OCI-LY1 (cell line): Measurements from ENCODE around the gene MRTFA.

Experiments used
- H2AFZ ChIP-seq: fragments of 200-600 bp; sonication (generic), shearing (Covaris generic); 2 replicates; pipeline ENCODE4 v1.6.0; 2014; ENCODE audit warnings: antibody characterized with exemption, mild to moderate bottlenecking, low read length
- H3F3A ChIP-seq: fragments of 200-600 bp; sonication (generic), shearing (Covaris generic); 2 replicates; pipeline ENCODE4 v1.6.0; 2014; ENCODE audit warnings: mild to moderate bottlenecking, antibody characterized with exemption, low read length, moderate library complexity; ENCODE audit not compliant: insufficient read depth
- H3K27ac ChIP-seq: fragments of 200-600 bp; sonication (generic); 2 replicates; pipeline ENCODE4 v1.5.1; 2014; ENCODE audit warnings: low read length, mixed run types, mild to moderate bottlenecking, low read depth; ENCODE audit not compliant: poor library complexity, severe bottlenecking
- H3K27me3 ChIP-seq: fragments of 200-600 bp; sonication (generic); 2 replicates; pipeline ENCODE4 v1.6.0; 2014; ENCODE audit warnings: antibody characterized with exemption, mild to moderate bottlenecking, low read length, moderate library complexity; ENCODE audit not compliant: insufficient read depth
- H3K36me3 ChIP-seq: fragments of 200-600 bp; sonication (generic); 2 replicates; pipeline ENCODE4 v1.6.1; 2014; ENCODE audit warnings: mild to moderate bottlenecking, antibody characterized with exemption, low read length, moderate library complexity, mixed read lengths; ENCODE audit not compliant: insufficient read depth
- H3K4me1 ChIP-seq: fragments of 200-600 bp; sonication (generic); 2 replicates; pipeline ENCODE4 v1.5.1; 2014; ENCODE audit warnings: mild to moderate bottlenecking, low read length, moderate library complexity; ENCODE audit not compliant: insufficient read depth, severe bottlenecking
- H3K4me2 ChIP-seq: fragments of 200-600 bp; sonication (generic), shearing (Covaris generic); 2 replicates; pipeline ENCODE4 v1.6.1; 2014; ENCODE audit warnings: low read length
- H3K4me3 ChIP-seq: fragments of 200-600 bp; sonication (generic); 2 replicates; pipeline ENCODE4 v1.5.1; 2014; ENCODE audit warnings: low read length, low read depth, mild to moderate bottlenecking, mixed read lengths; ENCODE audit not compliant: poor library complexity, severe bottlenecking
- H3K79me2 ChIP-seq: fragments of 200-600 bp; shearing (Covaris generic); 2 replicates; pipeline ENCODE4 v1.6.1; 2016; ENCODE audit warnings: mixed run types, low read length, mixed read lengths; ENCODE audit not compliant: insufficient read depth
- H3K9ac ChIP-seq: fragments of 200-600 bp; sonication (generic), shearing (Covaris generic); 2 replicates; pipeline ENCODE4 v1.6.1; 2014; ENCODE audit warnings: mild to moderate bottlenecking, low read length, mixed read lengths
- H3K9me2 ChIP-seq: fragments of 200-600 bp; sonication (generic), shearing (Covaris generic); 2 replicates; pipeline ENCODE4 v1.6.1; 2014; ENCODE audit warnings: low read depth, mild to moderate bottlenecking, low read length, mixed read lengths
- H3K9me3 ChIP-seq: fragments of 200-600 bp; shearing (Covaris generic); 2 replicates; pipeline ENCODE4 v1.6.1; 2014; ENCODE audit warnings: low read length, mixed read lengths
- H4K20me1 ChIP-seq: fragments of 200-600 bp; sonication (generic), shearing (Covaris generic); 2 replicates; pipeline ENCODE4 v1.6.0; 2016; ENCODE audit warnings: mild to moderate bottlenecking, low read length; ENCODE audit not compliant: insufficient read depth
- CTCF ChIP-seq: fragments of 200-600 bp; sonication (generic), shearing (Covaris generic); IDR thresholded peaks from 2 replicates; pipeline ENCODE4 v1.5.1; 2017; ENCODE audit warnings: mild to moderate bottlenecking, antibody characterized with exemption, low read length, moderate library complexity, mixed read lengths
- EZH2 ChIP-seq: fragments of 200-600 bp; sonication (generic), shearing (Covaris generic); IDR thresholded peaks from 2 replicates; pipeline ENCODE4 v1.8.0; 2017; ENCODE audit warnings: borderline replicate concordance, mixed run types, mild to moderate bottlenecking, antibody characterized with exemption, low read length, moderate library complexity, mixed read lengths

MRTFA gene

GRCh38 chr22:40634119-40634903 lies 2.2 kb downstream of the MRTFA start:
- H3K9me3 ChIP-seq: no peaks in the 10 kb centered on the region
- no peaks in the 10 kb centered on the region for H3K36me3 ChIP-seq
- peaks cover 53% of the 10 kb centered on the region for H3K79me2 ChIP-seq
- peaks cover 21% of the 10 kb centered on the region for H3K4me1 ChIP-seq
- no peak overlapping the region for H3K27ac ChIP-seq
- H3K4me3 ChIP-seq: peak overlapping the region; percentile 90
- no peaks in the 10 kb centered on the region for H3F3A ChIP-seq
- H3K4me2 ChIP-seq: peak overlapping the region; percentile 99
- TF ChIP-seq EZH2 (no peak), CTCF (no peak)
- H3K9ac ChIP-seq: no peak overlapping the region; the same call in 1 of the 2 replicates
- H2AFZ ChIP-seq: no peak overlapping the region
- H4K20me1 ChIP-seq: no peaks in the 10 kb centered on the region
- H3K9me2 ChIP-seq: no peaks in the 10 kb centered on the region
- no peaks in the 10 kb centered on the region for H3K27me3 ChIP-seq

GRCh38 chr22:40633036-40633435 lies 3.5 kb downstream of the MRTFA start:
- Histone ChIP-seq H3K4me2 (no peak overlapping the region), H4K20me1 (no peaks in the 10 kb centered on the region)

GRCh38 chr22:40631925-40632324 lies 4.6 kb downstream of the MRTFA start:
- H3K79me2 ChIP-seq: peaks cover 73% of the 10 kb centered on the region
- no peaks in the 10 kb centered on the region for H3K9me3 ChIP-seq
- no peaks in the 10 kb centered on the region for H3K27me3 ChIP-seq
- H3K4me1 ChIP-seq: peaks cover 37% of the 10 kb centered on the region
- H3K4me3 ChIP-seq: no peak overlapping the region
- no peak overlapping the region for H3K9ac ChIP-seq
- TF ChIP-seq EZH2: no peak
- TF ChIP-seq CTCF: no peak
- H2AFZ ChIP-seq: no peak overlapping the region
- H3F3A ChIP-seq: no peaks in the 10 kb centered on the region
- H3K4me2 ChIP-seq: no peak overlapping the region
- H4K20me1 ChIP-seq: no peaks in the 10 kb centered on the region
- H3K9me2 ChIP-seq: no peaks in the 10 kb centered on the region
- H3K36me3 ChIP-seq: no peaks in the 10 kb centered on the region
- H3K27ac ChIP-seq: no peak overlapping the region

More at GRCh38 chr22:40633036-40633435, 3.5 kb downstream of the MRTFA start:
- no peaks in the 10 kb centered on the region for H3F3A ChIP-seq
- no peak overlapping the region for H3K4me3 ChIP-seq
- H3K9me2 ChIP-seq: no peaks in the 10 kb centered on the region
- H3K9ac ChIP-seq: no peak overlapping the region
- H3K36me3 ChIP-seq: no peaks in the 10 kb centered on the region
- peaks cover 62% of the 10 kb centered on the region for H3K79me2 ChIP-seq
- no peak overlapping the region for H3K27ac ChIP-seq
- H3K27me3 ChIP-seq: no peaks in the 10 kb centered on the region
- no peaks in the 10 kb centered on the region for H3K9me3 ChIP-seq
- peaks cover 31% of the 10 kb centered on the region for H3K4me1 ChIP-seq
- no peak overlapping the region for H2AFZ ChIP-seq
- TF ChIP-seq CTCF: no peak
- TF ChIP-seq EZH2: no peak
